Bone marrow (tissue), 2 donors: ENCODE data around the gene COG1.

Source experiments
- DNase-seq, 2 donors: peaks; one replicate each; lab custom pipeline; 2025; lab: John Stamatoyannopoulos, UW

COG1 gene

DNA sequence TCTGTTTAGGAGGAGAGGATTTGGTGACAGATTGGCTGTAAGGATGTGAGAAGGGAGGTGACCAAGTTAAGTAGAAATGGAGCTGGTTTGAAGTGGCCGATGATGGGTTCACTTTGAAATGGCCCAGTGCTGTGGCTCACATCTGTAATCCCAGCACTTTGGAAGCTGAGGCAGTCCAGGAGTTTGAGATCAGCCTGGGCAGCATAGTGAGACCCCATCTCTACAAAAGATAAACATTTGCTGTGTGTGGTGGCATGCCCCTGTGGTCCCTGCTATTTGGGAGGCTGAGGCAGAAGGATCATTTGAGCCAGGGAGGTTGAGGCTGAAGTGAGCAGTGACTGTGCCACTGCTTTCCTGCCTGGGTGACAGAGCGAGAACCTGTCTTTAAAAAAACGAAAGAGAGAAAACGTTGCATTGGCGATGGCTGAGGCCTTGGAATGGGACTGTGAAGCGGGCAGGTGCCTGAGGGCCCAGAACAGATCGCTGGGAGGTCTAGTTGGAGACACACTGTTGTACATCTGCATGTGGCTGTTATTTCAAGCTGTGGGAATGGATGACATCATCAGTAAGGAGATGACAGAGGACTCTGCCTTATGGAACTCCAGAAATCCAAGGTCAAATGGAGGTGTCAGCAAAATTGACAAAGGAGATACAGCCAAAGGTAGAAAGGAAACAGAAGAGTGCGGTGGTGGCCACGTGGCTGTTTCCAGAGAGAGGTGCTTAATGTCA is 5.5 kb downstream of the COG1 start:
- DNase-seq = no peak

DNA sequence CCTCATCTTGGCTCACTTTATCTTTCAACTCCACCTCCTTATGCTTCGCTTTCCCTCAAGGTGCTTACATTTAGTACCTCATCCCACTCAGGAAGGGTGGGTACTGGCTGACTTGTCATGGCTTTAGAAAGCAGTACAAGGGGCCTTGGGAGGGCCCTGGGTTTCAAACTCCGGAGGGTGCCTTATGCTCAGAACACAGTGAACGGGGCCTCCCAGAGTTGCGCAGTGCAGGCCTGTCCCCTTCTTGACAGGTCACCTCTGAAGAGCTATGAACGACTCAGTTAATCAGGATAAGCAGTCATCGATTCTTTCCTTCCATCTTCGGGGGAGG is 6.0 kb downstream of the COG1 start:
- DNase-seq = no peak

DNA sequence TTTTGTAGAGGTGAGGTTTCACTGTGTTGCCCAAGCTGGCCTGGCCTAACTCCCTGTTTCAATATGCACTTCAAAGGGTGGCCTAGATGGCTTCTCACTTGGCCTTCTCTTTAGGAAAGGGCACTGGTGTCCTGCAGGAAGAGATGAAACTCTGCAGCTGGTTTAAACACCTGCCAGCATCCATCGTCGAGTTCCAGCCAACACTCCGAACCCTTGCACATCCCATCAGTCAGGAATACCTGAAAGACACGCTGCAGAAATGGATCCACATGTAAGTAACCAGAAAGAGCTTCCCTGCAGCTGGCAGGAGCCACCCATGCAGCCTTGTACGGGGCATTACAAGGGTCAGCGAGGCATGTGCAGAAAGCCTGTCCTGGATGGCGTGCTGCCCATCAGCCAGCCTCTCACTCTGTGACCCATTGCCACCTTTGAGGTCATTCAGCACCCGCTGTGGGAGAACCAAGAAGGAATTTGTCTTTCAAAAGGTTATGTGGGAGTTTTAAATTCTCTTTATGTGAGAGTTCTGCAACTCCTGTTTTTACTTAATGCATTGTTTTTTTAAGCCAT is 7.0 kb downstream of the COG1 start:
- no peak for DNase-seq

DNA sequence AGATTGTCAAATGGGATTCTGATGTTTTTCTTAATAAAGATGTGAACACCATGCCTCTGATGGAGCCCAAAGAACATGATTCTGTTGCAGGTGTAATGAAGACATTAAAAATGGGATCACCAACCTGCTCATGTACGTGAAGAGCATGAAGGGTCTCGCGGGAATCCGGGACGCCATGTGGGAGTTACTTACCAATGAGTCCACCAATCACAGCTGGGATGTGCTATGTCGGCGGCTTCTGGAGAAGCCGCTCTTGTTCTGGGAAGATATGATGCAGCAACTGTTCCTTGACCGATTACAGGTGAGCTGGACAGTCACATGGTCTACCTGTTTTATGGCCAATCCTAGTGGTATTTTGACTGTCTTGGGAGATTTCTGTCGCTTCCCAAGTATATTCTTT is 7.6 kb downstream of the COG1 start:
- DNase-seq = no peak

DNA sequence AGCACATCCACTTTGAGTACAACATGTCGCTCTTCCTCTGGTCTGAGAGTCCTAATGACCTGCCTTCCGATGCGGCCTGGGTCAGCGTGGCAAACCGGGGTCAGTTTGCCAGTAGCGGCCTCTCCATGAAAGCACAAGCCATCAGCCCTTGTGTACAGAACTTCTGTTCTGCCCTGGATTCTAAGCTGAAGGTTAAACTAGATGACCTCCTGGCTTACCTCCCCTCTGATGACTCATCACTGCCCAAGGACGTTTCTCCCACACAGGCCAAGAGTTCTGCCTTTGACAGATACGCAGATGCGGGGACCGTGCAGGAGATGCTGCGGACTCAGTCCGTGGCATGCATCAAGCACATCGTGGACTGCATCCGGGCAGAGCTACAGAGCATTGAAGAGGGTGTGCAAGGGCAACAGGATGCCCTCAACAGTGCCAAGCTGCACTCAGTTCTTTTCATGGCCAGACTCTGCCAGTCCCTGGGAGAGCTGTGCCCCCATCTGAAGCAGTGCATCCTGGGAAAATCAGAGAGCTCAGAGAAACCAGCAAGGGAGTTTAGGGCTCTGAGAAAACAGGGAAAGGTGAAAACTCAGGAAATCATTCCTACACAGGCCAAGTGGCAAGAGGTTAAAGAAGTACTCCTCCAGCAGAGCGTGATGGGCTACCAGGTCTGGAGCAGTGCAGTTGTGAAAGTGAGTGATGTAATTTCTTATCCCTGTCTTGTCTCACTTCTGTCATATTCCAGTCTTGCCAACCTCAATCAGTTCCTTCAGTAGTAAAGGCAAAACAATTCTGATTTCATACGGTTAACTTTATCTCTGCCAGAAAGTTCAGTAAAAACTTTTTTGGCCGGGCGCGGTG is 8.6 kb downstream of the COG1 start:
- DNase-seq = no peak

DNA sequence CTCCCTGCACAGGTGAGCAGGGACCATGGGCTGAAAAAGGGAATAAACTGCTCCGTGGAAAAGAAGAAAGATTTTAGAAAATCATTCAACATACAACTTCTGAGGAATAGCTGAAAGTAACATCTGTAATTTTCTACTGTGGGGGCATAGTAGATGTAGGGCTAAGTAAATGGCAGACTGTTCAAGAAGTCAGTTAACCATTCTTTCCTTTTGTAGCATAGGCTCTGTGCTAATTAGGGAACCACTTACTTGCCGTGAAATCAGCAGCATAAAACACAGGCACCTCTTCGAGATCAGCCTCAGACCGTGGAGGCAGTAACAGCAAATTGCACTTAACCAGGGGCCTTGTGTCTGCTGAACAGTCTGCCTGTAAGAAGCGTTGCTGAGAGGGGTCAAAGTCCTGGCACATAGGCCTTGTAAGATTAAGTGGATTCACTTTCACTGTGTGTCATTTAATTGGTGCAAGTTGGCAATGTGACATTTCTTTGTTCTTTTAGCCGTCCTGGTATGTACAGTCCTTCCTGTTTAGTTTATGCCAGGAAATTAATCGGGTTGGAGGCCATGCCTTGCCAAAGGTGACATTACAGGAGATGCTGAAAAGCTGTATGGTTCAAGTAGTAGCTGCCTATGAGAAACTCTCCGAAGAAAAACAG is 10.4 kb downstream of the COG1 start:
- DNase-seq = no peak

DNA sequence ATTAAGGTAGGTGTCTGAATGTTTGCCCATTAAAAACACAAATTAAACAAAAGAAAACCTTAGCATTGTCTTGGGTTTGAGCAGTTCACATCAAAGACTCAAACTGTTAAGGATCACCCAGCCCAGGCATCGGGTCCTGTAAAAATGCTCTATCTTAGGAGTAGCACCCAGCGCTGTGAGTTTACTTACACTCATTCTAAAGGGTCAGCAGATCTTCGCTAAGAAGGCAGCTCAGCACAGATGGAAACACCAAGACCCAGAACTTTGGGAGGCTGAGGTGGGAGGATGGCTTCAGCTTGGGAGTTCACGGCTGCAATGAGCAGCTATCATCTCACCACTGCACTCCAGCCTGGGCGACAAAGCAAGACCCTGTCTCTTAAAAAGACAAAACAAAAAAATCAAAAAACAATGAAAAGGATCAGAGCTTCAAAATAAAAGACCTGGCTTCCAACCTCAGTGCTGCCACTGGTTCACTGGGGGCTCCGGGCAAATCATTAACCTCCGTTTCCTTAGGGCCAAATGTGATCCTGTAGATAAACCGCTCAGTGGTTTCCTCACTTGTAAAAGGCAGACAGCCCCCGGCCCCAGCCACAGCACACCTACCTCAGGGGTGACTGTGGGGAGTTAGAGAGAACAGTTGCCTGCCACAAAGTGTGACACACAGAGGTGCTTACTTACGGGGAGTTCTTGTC is 11.1 kb downstream of the COG1 start:
- no peak for DNase-seq

DNA sequence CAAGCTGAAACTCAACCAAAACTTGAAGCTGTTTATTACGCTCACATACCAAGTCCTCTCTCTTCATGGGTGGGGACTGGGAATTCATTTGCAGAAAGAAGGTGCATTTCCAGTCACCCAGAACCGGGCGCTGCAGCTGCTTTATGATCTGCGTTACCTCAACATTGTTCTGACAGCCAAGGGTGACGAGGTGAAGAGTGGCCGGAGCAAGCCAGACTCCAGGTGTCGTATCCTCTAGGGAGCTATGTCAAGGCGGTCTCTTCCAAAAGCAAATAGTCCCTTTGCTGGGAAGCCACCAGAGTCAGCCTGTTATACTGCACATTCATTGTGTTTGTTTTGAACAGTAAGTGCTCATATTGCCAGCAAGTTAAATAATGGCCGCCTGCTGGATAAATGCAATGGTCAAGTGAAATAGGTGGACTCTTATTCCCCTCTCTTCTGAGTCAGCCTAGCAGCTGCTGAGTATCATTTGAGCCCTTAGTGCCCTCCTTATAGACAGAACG is 12.7 kb downstream of the COG1 start:
- no peak for DNase-seq

DNA sequence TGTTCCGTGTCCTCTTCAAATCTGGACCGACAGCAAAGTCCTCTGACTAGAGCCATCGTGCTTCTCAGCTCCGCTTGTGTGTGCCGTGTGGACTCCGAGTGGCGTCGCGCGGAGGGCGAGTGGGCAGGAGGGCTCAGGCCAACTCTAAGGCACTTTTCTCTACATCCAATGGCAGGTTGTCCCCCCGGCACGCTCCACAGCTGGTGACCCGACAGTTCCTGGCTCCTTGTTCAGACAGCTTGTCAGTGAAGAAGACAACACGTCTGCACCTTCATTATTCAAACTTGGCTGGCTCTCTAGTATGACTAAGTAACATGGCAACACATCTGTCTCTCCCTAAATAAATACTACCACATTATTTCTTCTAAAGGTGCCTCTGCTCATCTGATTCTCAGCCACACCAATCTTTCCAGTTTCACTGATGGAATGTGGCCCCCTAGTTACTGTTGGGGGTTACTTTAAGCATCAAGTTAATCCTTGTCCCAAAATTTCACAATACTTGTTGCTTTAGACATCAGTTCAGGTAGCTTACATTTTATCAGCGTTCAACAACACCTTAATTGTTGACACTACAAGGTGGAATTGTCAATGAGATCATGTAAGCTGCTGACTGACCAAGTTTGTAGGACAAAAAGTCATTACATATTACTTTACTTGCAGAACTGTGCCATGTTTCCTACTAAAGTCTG is 15.4 kb downstream of the COG1 start:
- DNase-seq = no peak

DNA sequence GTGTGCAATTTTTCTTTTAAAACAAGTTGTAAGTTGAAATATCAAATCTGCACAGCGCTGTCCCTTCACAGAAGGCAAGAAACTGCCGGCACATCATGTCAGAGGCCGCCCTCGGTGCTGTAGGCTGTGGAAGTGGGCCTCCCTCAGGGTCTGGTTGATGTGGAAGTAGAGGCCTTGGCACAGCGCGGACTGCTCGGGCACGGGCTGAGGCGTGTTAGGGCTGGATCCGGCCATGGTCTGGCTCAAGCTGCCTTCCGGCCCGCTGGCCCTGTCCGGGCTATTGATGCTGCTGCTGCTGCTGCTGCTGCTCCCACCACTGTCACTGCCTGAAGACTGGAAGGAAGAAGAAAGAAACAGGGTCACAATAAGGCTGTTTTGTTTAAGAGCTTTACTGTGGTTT is 16.6 kb downstream of the COG1 start:
- no peak for DNase-seq

DNA sequence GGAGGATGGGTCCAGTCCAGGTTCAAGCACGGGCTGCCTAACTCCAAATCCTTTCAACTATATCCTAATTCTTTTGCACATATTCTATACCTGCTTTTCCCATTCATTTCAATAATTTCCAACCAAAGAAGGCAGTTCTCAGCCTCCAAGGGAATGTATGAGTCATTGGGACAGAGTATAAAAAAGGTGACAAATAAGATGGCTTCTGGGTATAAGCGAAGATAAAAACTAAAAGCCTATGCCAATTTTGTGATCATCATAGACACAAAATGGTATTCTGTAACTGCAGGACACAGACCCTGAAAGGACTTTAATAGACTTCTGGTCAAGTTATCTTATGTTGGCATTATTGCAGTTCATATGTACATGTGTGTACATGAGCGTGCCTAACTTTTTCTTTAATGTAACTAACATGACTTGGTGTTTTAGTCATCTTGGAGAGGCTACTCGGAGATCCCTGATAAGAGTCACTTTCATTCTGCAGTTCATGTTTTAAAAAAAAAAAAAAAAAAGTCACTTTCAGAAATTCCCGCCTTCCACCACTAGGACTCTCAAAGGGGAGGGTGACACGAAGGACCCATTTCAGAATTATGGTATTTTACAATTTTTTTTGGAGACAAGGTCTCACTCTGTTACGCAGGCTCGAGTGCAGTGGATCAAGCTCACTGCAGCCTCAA is 17.3 kb downstream of the COG1 start:
- no peak for DNase-seq

DNA sequence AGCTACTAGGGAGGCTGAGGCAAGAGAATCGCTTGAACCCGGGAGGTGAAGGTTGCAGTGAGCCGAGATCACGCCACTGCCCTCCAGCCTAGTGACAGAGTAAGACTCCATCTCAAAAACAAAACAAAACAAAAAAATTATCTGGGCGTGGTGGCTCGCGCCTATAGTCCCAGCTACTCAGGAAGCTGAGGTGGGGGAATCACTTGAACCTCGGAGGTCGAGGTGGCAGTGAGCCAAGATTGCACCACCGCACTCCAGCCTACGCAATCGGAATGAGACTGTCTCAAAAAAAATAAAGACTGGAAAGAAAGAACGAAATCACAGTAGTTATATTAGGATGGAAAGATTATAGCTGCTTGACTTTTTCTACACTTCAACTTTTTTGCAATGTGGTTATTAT is 18.9 kb downstream of the COG1 start:
- DNase-seq = no peak

DNA sequence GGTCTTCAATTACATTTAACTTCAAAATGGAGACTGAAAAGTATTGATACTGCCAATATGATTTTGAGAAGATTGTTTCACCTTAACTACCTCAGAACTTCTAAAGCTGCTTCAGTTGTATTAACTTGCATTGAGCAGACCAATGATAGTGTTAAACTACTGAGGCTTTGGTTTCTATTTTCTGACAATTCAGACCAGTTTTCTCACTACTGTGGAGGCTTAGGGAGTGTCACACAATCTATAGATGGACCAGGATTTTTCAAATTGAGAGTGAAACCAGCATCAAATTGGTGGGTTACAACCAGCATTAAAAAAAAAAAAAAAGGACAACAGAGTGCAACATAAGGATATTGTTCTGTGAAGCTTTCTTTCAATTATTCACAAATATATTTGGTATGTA is 21.2 kb downstream of the COG1 start:
- no peak for DNase-seq

DNA sequence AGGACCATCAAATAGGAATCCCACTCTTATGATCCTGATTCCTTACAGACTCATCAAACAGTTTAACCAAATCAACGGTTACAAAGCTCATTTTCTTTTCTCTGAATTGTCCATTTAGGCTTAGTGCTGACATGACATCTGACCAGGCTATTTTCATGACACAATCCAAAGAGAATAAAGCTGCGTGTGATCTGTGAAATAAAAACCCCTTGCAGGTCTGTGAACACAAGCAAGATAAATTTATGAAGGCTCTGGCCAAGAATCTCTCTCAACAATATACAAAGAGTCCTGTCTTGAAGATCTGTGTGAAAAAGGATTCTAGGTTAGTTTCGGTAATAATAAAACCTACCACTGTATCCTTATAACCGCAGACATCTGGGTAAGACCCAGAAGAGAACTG is 22.0 kb downstream of the COG1 start:
- no peak for DNase-seq

DNA sequence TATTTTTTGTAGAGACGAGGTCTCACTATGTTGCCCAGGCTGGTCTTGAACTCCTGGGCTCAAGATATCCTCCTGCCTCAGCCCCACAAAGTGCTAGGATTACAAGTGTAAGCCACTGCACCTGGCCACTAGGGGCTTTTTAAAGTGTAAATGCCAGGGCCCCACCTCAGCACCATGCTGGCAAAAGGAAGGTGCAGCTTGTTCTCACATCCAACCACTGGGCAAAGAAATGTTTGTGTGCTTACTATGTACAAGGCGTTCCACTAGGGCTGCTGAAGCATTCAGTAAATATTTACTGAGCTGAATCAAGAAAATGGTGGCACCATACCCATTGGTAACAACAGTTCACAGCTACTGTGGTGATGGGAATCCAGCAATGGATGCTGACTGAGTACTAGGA is 22.6 kb downstream of the COG1 start:
- no peak for DNase-seq

DNA sequence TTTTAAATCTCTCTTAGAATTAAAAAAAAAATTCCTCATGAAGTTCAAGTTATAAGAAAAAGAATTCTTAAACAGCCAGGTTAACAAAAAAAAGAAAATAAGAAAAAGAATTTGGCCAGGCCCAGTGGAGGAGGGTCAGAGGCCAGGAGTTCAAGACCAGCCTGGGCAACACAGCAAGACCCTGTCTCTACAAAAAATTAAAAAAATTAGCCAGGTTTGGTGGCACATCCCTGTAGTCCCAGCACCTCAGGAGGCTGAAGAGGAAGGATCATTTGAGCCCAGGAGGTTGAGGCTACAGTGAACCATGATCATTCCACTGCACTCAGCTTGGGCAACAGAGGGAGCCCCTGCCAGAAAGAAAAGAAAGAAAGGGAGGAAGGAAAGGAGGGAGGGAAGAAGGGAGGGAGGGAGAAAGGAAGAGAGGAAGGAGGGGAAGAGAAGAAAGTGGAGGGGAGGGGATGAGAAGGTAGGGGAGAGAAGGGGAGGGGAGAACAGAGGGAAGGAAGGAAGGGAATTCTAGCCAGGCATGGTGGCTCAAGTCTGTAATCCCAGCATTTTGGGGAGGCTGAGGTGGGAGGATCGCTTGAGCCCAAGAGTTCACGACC is 30.9 kb downstream of the COG1 start:
- DNase-seq = no peak

DNA sequence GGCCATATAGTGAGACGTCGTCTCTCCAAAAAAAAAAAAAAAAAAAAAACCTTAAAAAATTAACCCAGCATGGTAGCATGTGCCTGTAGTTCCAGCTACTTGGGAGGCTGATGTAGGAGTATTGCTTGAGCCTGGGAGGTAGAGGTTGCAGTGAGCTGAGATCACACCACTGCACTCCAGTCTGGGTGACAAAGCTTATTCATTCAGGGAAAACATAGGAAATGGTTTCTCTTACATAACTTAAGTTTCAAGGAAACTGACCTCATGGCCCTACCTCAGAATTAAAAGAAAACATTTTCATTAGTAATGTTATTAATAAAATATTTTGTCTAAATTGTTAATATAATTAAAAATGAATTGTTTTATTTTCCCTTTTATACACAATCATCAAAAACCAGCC is 31.4 kb downstream of the COG1 start:
- no peak for DNase-seq

DNA sequence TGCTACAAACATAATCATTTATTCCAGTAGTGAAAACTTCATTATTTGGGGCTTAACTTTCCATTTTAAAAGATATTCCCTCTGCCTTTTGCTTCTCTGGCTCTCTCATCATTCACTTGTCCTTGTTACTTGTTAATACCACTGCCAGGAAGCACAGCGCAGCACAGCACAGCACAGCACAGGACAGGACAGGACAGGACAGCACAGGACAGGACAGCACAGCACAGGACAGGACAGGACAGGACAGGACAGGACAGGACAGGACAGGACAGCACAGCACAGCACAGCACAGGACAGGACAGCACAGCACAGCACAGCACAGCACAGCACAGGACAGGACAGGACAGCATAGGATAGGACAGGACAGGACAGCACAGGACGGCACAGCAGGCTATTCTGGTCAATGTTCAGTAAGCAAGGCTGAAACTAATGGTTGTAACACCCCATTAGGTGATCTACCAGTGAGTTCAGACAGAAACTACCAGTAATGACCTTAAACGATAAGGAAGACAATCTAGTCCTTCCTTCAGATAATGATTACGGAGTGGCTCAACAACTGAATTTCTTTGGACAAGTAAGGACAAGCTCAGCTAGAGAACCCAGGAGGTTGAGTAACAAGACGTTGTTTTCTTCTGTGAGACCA is 31.9 kb downstream of the COG1 start:
- no peak for DNase-seq

DNA sequence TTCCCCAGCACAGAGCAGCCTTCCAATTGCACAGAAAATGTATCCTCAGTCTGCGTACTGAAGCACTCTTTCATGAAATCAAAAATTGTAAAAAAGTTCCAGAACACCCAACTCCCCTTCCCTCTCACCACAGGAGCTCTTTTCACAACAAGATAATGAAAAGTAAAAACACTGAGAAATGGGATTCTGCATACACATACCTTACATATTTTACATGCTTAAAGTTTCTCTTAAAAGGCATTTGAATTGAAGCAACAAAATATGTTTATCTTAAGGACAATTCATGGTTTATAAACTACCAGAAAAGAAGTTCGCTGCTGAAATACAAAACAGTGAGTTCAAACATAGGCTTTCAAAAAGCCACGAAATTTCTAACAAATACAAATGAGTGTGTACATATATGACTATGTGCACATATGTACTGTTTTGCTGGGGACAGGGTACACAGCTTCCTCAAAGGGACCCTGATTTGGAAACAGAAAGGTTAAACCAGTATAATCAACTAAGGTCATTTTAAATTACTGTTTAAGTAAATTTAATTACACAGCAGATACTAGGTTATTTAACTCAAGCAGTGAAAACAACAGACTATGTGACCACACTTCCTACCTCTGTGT is 33.8 kb downstream of the COG1 start:
- no peak for DNase-seq

DNA sequence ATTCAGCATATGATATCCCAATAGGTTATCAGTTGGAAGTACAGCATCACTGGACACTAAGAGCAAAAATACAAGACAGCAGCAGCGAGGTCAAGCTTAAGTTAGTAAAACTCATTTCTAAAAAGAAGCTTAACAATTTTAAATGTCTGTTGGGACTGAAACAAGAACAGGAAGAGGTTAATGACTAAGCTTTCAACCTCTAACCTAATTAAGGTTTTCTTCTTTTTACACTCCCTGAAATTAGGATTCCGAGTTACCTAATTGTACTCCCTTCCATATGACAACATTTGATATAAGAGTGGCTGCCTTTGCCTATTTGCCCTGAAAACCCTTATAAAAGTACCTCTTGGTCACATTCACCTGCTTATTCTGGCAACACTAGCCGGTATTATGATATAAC is 34.5 kb downstream of the COG1 start:
- peak in 1 of 2 donors; percentile 15 for DNase-seq
